Measurements from ENCODE around the gene PDE4D.

GRCh38 chr5:58923355-58923754 is 970.2 kb downstream of the PDE4D start:
- TF ChIP-seq SP1 (IDR thresholded peaks at IDR 0.05) (no peak), LEF1 (IDR thresholded peaks at IDR 0.05; ENCODE audit: borderline replicate concordance) (no peak), PKNOX1 (IDR thresholded peaks at IDR 0.05) (no peak), SUZ12 (IDR thresholded peaks at IDR 0.05) (no peak), BHLHE40 (IDR thresholded peaks at IDR 0.05; ENCODE audit: borderline replicate concordance) (no peak), FOXK2 (IDR thresholded peaks at IDR 0.05) (no peak), HDGF (IDR thresholded peaks at IDR 0.05; ENCODE audit: borderline replicate concordance) (no peak), NFRKB (IDR thresholded peaks at IDR 0.05) (no peak), ARNT (IDR thresholded peaks at IDR 0.05) (no peak), L3MBTL2 (conservative IDR thresholded peaks at IDR 0.05) (no peak), ZNF384 (IDR thresholded peaks at IDR 0.05) (no peak)

Data from HEK293T (cell line).